Measurements from ENCODE around the gene PLCB1. TPM values are rescaled to one million over a fixed set of nuclear protein-coding genes. Genes with fewer than 3 reads are reported as not detected.

The PLCB1 gene
- total RNA-seq, 4 donors from 2014 or later = 72.9 to 115 (median 76.3) TPM

DNA sequence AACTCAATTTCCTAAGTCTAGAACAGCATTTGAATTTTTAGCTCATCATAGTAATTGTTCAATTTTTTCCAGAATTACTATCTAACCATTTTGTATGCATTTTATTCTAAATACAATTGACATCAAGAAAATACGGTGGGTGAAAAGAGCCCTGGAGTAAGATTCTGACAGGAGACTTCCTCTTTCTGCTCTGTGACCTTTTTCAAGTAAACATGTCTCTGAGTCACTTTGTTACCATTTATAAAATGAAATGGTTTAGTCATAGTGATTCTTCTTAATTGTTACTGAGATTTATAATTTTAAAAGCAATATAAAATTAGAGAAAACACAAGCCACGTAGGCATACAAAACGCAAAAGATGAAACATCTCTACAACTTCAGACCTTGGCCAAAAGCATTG lies 80.2 kb downstream of the PLCB1 start:
- TF ChIP-seq POLR2AphosphoS5 (IDR thresholded peaks at IDR 0.05) = no peak
- WGBS = 70% methylated on average over 3 of the region's 3 CpGs
- H3K27ac ChIP-seq (replicated peaks in 1 of 4) = no peak overlapping the region
- no peak overlapping the region for H3K4me3 ChIP-seq
- peaks cover 16 to 72% (median 67%) of the 10 kb centered on the region in 4 donors for H3K4me1 ChIP-seq
- DNase-seq (ENCODE audit: extremely low spot score) = no peak
- H3K36me3 ChIP-seq = no peaks in the 10 kb centered on the region
- H3K27me3 ChIP-seq = no peaks in the 10 kb centered on the region
- no peaks in the 10 kb centered on the region for H3K9me3 ChIP-seq
- intact Hi-C loops (cut with DNase I) = loop anchor here (10.0 kb wide), 1 partner anchor 163 kb away; no protein-coding TSS in a partner anchor

DNA sequence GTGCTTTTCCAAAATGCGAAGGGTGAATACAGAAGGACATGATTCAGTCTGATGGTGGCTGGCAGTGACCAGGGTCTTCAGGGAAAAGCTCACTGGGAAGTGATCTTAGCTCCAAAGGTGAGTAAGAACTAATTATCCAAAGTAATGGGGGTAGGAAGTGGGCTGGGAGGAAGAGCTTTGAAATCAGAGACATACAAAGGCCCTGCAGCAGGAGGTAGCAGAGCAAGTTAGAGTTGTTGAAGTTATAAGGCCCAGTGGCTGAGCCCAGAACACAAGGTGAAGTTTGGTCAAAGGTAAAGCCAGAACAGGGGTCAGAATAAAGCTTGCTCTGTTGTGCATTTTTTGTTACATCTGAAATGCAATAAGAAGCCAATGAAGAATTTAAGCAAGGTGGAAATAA lies 81.2 kb downstream of the PLCB1 start:
- Histone ChIP-seq H3K9me3 (no peaks in the 10 kb centered on the region), H3K27me3 (no peaks in the 10 kb centered on the region), H3K4me1 (peaks cover 16 to 71% (median 66%) of the 10 kb centered on the region in 4 donors), H3K4me3 (no peak overlapping the region), H3K36me3 (no peaks in the 10 kb centered on the region), H3K27ac (replicated peaks in 1 of 4) (peak overlapping the region in 2 of 4 donors; percentile 73 to 75)
- TF ChIP-seq POLR2AphosphoS5 (IDR thresholded peaks at IDR 0.05) (no peak), EP300 (IDR thresholded peaks at IDR 0.05) (no peak), CTCF (IDR thresholded peaks at IDR 0.05) (no peak), POLR2A (IDR thresholded peaks at IDR 0.05; ENCODE audit: low read depth) (no peak)
- intact Hi-C loops (cut with DNase I) = loop anchor here (10.0 kb wide), 1 partner anchor 162 kb away; no protein-coding TSS in a partner anchor
- WGBS = 95% methylated on average over 1 of the region's 1 CpG
- DNase-seq (ENCODE audit: extremely low spot score) = no peak

DNA sequence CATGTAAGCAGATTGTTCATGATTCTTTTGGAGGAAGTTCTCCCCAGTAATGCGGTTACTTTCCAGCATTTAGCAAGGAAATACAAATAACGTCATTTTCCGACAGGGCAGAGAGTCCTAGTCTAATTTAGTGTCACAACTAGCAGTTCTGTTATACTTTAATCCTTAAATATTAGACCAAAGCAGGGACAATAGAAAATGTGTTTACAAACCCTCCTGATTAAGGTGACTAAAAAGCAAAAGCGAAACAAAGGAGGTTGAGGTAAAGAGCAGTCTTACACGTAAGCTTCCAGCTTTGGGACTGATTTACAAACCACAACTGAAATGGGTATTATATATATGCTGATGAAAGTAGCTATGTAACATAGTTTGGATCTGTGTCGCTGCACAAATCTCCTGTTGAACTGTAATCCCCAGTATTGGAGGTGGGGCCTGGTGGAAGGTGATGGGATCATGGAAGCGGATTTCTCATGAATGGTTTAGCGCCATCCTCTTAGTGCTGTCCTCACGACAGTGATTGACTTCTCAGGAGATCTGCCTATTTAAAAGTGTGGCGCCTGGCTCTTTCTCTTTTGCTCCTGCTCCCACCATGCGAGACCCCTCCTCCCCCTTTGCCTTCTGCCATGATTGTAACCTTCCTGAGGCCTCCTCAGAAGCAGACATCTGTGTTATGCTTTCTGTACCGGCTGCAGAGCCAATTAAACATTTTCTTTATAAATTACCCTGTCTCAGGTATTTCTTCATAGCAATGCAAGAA lies 81.9 kb downstream of the PLCB1 start:
- H3K27ac ChIP-seq (replicated peaks in 1 of 4) = peak overlapping the region in 3 of 4 donors; percentile 62 to 75 (median 73)
- no peaks in the 10 kb centered on the region for H3K9me3 ChIP-seq
- no peak for TF ChIP-seq POLR2AphosphoS5 (IDR thresholded peaks at IDR 0.05)
- no peak for TF ChIP-seq EP300 (IDR thresholded peaks at IDR 0.05)
- TF ChIP-seq POLR2A (IDR thresholded peaks at IDR 0.05; ENCODE audit: low read depth) = no peak
- TF ChIP-seq CTCF (IDR thresholded peaks at IDR 0.05) = no peak
- intact Hi-C loops (cut with DNase I) = loop anchor here (10.0 kb wide), 1 partner anchor 161 kb away; no protein-coding TSS in a partner anchor
- no peaks in the 10 kb centered on the region for H3K36me3 ChIP-seq
- H3K27me3 ChIP-seq = no peaks in the 10 kb centered on the region
- DNase-seq (ENCODE audit: extremely low spot score) = no peak
- peak overlapping the region in 2 of 4 donors; percentile 3 to 15 for H3K4me3 ChIP-seq
- H3K4me1 ChIP-seq = peaks cover 16 to 72% (median 67%) of the 10 kb centered on the region in 4 donors
- 79% methylated on average over 12 of the region's 12 CpGs for WGBS

- TF ChIP-seq POLR2AphosphoS5 (IDR thresholded peaks at IDR 0.05) (peak; percentile 8 to 29), POLR2A (IDR thresholded peaks at IDR 0.05; ENCODE audit: low read depth) (no peak), CTCF (IDR thresholded peaks at IDR 0.05) (no peak), EP300 (IDR thresholded peaks at IDR 0.05) (no peak)
- H3K27ac ChIP-seq (replicated peaks in 1 of 4) = peak overlapping the region; percentile 62 to 75 (median 68)
- H3K4me3 ChIP-seq = peak overlapping the region; percentile 1 to 32 (median 26)
- H3K4me1 ChIP-seq = peaks cover 16 to 79% (median 67%) of the 10 kb centered on the region in 4 donors
- intact Hi-C loops (cut with DNase I) = loop anchor here (10.0 kb wide), 1 partner anchor 159 kb away; no protein-coding TSS in a partner anchor
- no peaks in the 10 kb centered on the region for H3K9me3 ChIP-seq
- H3K36me3 ChIP-seq = no peaks in the 10 kb centered on the region
- 47% methylated on average over 8 of the region's 8 CpGs for WGBS
- DNase-seq (ENCODE audit: extremely low spot score) = no peak
- H3K27me3 ChIP-seq = no peaks in the 10 kb centered on the region
Measured at GRCh38 chr20:8215361-8215781, 83.3 kb downstream of the PLCB1 start.

GRCh38 chr20:8216375-8217200 lies 84.5 kb downstream of the PLCB1 start:
- peak overlapping the region; percentile 62 to 75 (median 68) for H3K27ac ChIP-seq (replicated peaks in 1 of 4)
- no peak for DNase-seq (ENCODE audit: extremely low spot score)
- intact Hi-C loops (cut with DNase I) = loop anchor here (10.0 kb wide), 1 partner anchor 158 kb away; no protein-coding TSS in a partner anchor
- H3K27me3 ChIP-seq = no peaks in the 10 kb centered on the region
- H3K4me3 ChIP-seq = no peak overlapping the region
- WGBS = 87% methylated on average over 5 of the region's 5 CpGs
- H3K4me1 ChIP-seq = peaks cover 16 to 90% (median 79%) of the 10 kb centered on the region in 4 donors
- no peaks in the 10 kb centered on the region for H3K9me3 ChIP-seq
- TF ChIP-seq CTCF (IDR thresholded peaks at IDR 0.05) = no peak
- TF ChIP-seq EP300 (IDR thresholded peaks at IDR 0.05) = no peak
- no peak for TF ChIP-seq POLR2AphosphoS5 (IDR thresholded peaks at IDR 0.05)
- H3K36me3 ChIP-seq = no peaks in the 10 kb centered on the region

Data from esophagus muscularis mucosa (tissue), 4 donors.